Dendritic cell treated with granulocyte-macrophage colony-stimulating factor and Interleukin-4, amounts not matched to agents 40 ng/mL and 50 ng/mL, for 4 days (primary cell): ENCODE measurements around the gene MYOM3.
"Not testable (repeated sequence)": the region's sequence is repeated elsewhere in the genome, so short reads cannot be mapped to it uniquely, and the experiment has no call there.

Experiments used
- H3K27ac Mint-ChIP-seq: one replicate; pipeline ENCODE4 v1.8.0; 2022; ENCODE audit warnings: mild to moderate bottlenecking, mixed read lengths
- H3K27me3 Mint-ChIP-seq: one replicate; pipeline ENCODE4 v1.8.0; 2022; ENCODE audit warnings: mild to moderate bottlenecking, mixed read lengths
- H3K36me3 Mint-ChIP-seq: one replicate; pipeline ENCODE4 v1.8.0; 2022; ENCODE audit warnings: low read depth, mixed read lengths
- H3K4me1 Mint-ChIP-seq: one replicate; pipeline ENCODE4 v1.8.0; 2022; ENCODE audit warnings: low read depth, mixed read lengths
- H3K4me3 Mint-ChIP-seq: one replicate; pipeline ENCODE4 v1.8.0; 2022; ENCODE audit warnings: mild to moderate bottlenecking, moderate library complexity, mixed read lengths
- H3K9me3 Mint-ChIP-seq: one replicate; pipeline ENCODE4 v1.8.0; 2022; ENCODE audit warnings: mixed read lengths
- intact Hi-C: fragments of 100-400 bp; cut with micrococcal nuclease; formaldehyde crosslinking; loops from one replicate; pipeline ENCODE4 v1.15.0; 2022

MYOM3 gene

GRCh38 chr1:24020025-24020424 lies 91.9 kb downstream of the MYOM3 start:
- intact Hi-C loops: no loop called here
- Mint-ChIP-seq H3K4me1 (no peaks in the 10 kb centered on the region), H3K27ac (no peak overlapping the region), H3K4me3 (no peak overlapping the region), H3K27me3 (no peaks in the 10 kb centered on the region), H3K9me3 (no peaks in the 10 kb centered on the region), H3K36me3 (no peaks in the 10 kb centered on the region)

- no peak overlapping the region for H3K4me3 Mint-ChIP-seq
- intact Hi-C loops: no loop called here
- H3K36me3 Mint-ChIP-seq: no peaks in the 10 kb centered on the region
These were observed 93.0 kb downstream of the MYOM3 start for GRCh38 chr1:24018611-24019580.

GRCh38 chr1:24015221-24016210 lies 96.4 kb downstream of the MYOM3 start:
- H3K9me3 Mint-ChIP-seq: no peaks in the 10 kb centered on the region
- intact Hi-C loops: no loop called here
- H3K4me1 Mint-ChIP-seq: peaks cover 5% of the 10 kb centered on the region
- no peak overlapping the region for H3K27ac Mint-ChIP-seq
- no peaks in the 10 kb centered on the region for H3K36me3 Mint-ChIP-seq
- H3K27me3 Mint-ChIP-seq: peaks cover 2% of the 10 kb centered on the region
- H3K4me3 Mint-ChIP-seq: no peak overlapping the region

More at GRCh38 chr1:24018611-24019580, 93.0 kb downstream of the MYOM3 start:
- Mint-ChIP-seq H3K27me3 (no peaks in the 10 kb centered on the region), H3K4me1 (no peaks in the 10 kb centered on the region), H3K9me3 (no peaks in the 10 kb centered on the region), H3K27ac (no peak overlapping the region)

GRCh38 chr1:24012878-24013277 lies 99.1 kb downstream of the MYOM3 start:
- H3K36me3 Mint-ChIP-seq, intact Hi-C loops, H3K27ac Mint-ChIP-seq, H3K9me3 Mint-ChIP-seq, H3K4me3 Mint-ChIP-seq, H3K4me1 Mint-ChIP-seq, H3K27me3 Mint-ChIP-seq: not testable (repeated sequence)

GRCh38 chr1:24010650-24011049 lies 101.3 kb downstream of the MYOM3 start:
- intact Hi-C loops: no loop called here
- peaks cover 5% of the 10 kb centered on the region for H3K27me3 Mint-ChIP-seq
- no peak overlapping the region for H3K27ac Mint-ChIP-seq
- H3K4me1 Mint-ChIP-seq: peaks cover 5% of the 10 kb centered on the region
- H3K9me3 Mint-ChIP-seq: no peaks in the 10 kb centered on the region
- no peak overlapping the region for H3K4me3 Mint-ChIP-seq
- no peaks in the 10 kb centered on the region for H3K36me3 Mint-ChIP-seq

- no peak overlapping the region for H3K27ac Mint-ChIP-seq
- intact Hi-C loops: no loop called here
- H3K4me3 Mint-ChIP-seq: no peak overlapping the region
- H3K9me3 Mint-ChIP-seq: no peaks in the 10 kb centered on the region
- no peaks in the 10 kb centered on the region for H3K36me3 Mint-ChIP-seq
- peaks cover 5% of the 10 kb centered on the region for H3K4me1 Mint-ChIP-seq
- peaks cover 5% of the 10 kb centered on the region for H3K27me3 Mint-ChIP-seq
These were observed 102.5 kb downstream of the MYOM3 start for GRCh38 chr1:24009406-24009805.

- intact Hi-C loops, H3K27me3 Mint-ChIP-seq, H3K4me3 Mint-ChIP-seq, H3K36me3 Mint-ChIP-seq, H3K4me1 Mint-ChIP-seq, H3K27ac Mint-ChIP-seq, H3K9me3 Mint-ChIP-seq: not testable (repeated sequence)
These were observed 103.3 kb downstream of the MYOM3 start for GRCh38 chr1:24008574-24009184.

- Mint-ChIP-seq H3K4me3 (no peak overlapping the region), H3K27me3 (peaks cover 10% of the 10 kb centered on the region), H3K4me1 (peaks cover 5% of the 10 kb centered on the region), H3K36me3 (no peaks in the 10 kb centered on the region), H3K27ac (no peak overlapping the region), H3K9me3 (no peaks in the 10 kb centered on the region)
- intact Hi-C loops: no loop called here
These were observed 104.9 kb downstream of the MYOM3 start for GRCh38 chr1:24007079-24007478.
